ENCODE data around the gene MGAT4B. TPM values are rescaled to one million over a fixed set of nuclear protein-coding genes. Genes with fewer than 3 reads are reported as not detected.

MGAT4B gene
- total and polyA plus RNA-seq, 4 donors: 65.0 to 154 (median 82.4) TPM

- Histone ChIP-seq H3K36me3 (ENCODE audit: control insufficient read depth in 4 of 4, insufficient read depth in 4 of 4, low read length in 4 of 4) (peaks cover 10 to 42% (median 38%) of the 10 kb centered on the region in 4 donors), H3K27ac (ENCODE audit: low read depth in 1 of 2, low read length in 1 of 2) (no peak overlapping the region), H3K4me3 (no peak overlapping the region), H3K4me1 (ENCODE audit: control insufficient read depth in 5 of 5, insufficient read depth in 5 of 5, low read length in 5 of 5) (peaks cover 0 to 3% (median 0%) of the 10 kb centered on the region in 5 donors), H3K27me3 (ENCODE audit: control insufficient read depth in 3 of 3, insufficient read depth in 3 of 3, low read length in 2 of 3) (no peaks in the 10 kb centered on the region), H3K9ac (ENCODE audit: insufficient read depth in 1 of 2, low read length in 2 of 2) (no peak overlapping the region), H3K9me3 (ENCODE audit: control insufficient read depth in 4 of 4, insufficient read depth in 3 of 4, low read length in 3 of 4) (no peaks in the 10 kb centered on the region)
- no peak for DNase-seq
- 93 to 98% methylated on average over 10 of the region's 10 CpGs for WGBS, 2 donors
- TF ChIP-seq CTCF (IDR thresholded peaks at IDR 0.05; ENCODE audit: control extremely low read depth, extremely low read depth): no peak
- no peak for ATAC-seq (ENCODE audit: insufficient read depth, low FRiP score)
Observed at GRCh38 chr5:179777456-179777855, 29.2 kb downstream of the MGAT4B start.

- ATAC-seq (ENCODE audit: insufficient read depth, low FRiP score) (no peak), DNase-seq (no peak)
- TF ChIP-seq CTCF (IDR thresholded peaks at IDR 0.05; ENCODE audit: control extremely low read depth, extremely low read depth): no peak
- H3K9ac ChIP-seq (ENCODE audit: insufficient read depth in 1 of 2, low read length in 2 of 2): no peak overlapping the region
- H3K27me3 ChIP-seq (ENCODE audit: control insufficient read depth in 3 of 3, insufficient read depth in 3 of 3, low read length in 2 of 3): no peaks in the 10 kb centered on the region
- no peak overlapping the region for H3K4me3 ChIP-seq
- H3K9me3 ChIP-seq (ENCODE audit: control insufficient read depth in 4 of 4, insufficient read depth in 3 of 4, low read length in 3 of 4): no peaks in the 10 kb centered on the region
- H3K36me3 ChIP-seq (ENCODE audit: control insufficient read depth in 4 of 4, insufficient read depth in 4 of 4, low read length in 4 of 4): peaks cover 16 to 50% (median 43%) of the 10 kb centered on the region in 4 donors
- WGBS, 2 donors: 73 to 86% methylated on average over 11 of the region's 11 CpGs
- H3K4me1 ChIP-seq (ENCODE audit: control insufficient read depth in 5 of 5, insufficient read depth in 5 of 5, low read length in 5 of 5): peaks cover 0 to 3% (median 0%) of the 10 kb centered on the region in 5 donors
- H3K27ac ChIP-seq (ENCODE audit: low read depth in 1 of 2, low read length in 1 of 2): no peak overlapping the region
Observed at GRCh38 chr5:179776411-179776938, 30.2 kb downstream of the MGAT4B start.

GRCh38 chr5:179774442-179774841 is 32.2 kb downstream of the MGAT4B start:
- ATAC-seq (ENCODE audit: insufficient read depth, low FRiP score) (no peak), DNase-seq (no peak)
- no peaks in the 10 kb centered on the region for H3K9me3 ChIP-seq (ENCODE audit: control insufficient read depth in 4 of 4, insufficient read depth in 3 of 4, low read length in 3 of 4)
- no peaks in the 10 kb centered on the region for H3K27me3 ChIP-seq (ENCODE audit: control insufficient read depth in 3 of 3, insufficient read depth in 3 of 3, low read length in 2 of 3)
- H3K36me3 ChIP-seq (ENCODE audit: control insufficient read depth in 4 of 4, insufficient read depth in 4 of 4, low read length in 4 of 4): peaks cover 21 to 63% (median 49%) of the 10 kb centered on the region in 4 donors
- H3K4me1 ChIP-seq (ENCODE audit: control insufficient read depth in 5 of 5, insufficient read depth in 5 of 5, low read length in 5 of 5): peaks cover 0 to 3% (median 0%) of the 10 kb centered on the region in 5 donors
- H3K27ac ChIP-seq (ENCODE audit: low read depth in 1 of 2, low read length in 1 of 2): no peak overlapping the region
- no peak for TF ChIP-seq CTCF (IDR thresholded peaks at IDR 0.05; ENCODE audit: control extremely low read depth, extremely low read depth)
- 97% methylated on average over 12 of the region's 12 CpGs for WGBS, 2 donors
- no peak overlapping the region for H3K4me3 ChIP-seq
- H3K9ac ChIP-seq (ENCODE audit: insufficient read depth in 1 of 2, low read length in 2 of 2): no peak overlapping the region

GRCh38 chr5:179773686-179774040 is 33.0 kb downstream of the MGAT4B start:
- H3K36me3 ChIP-seq (ENCODE audit: control insufficient read depth in 4 of 4, insufficient read depth in 4 of 4, low read length in 4 of 4): peaks cover 21 to 67% (median 53%) of the 10 kb centered on the region in 4 donors
- no peak overlapping the region for H3K4me3 ChIP-seq
- no peak for ATAC-seq (ENCODE audit: insufficient read depth, low FRiP score)
- H3K27me3 ChIP-seq (ENCODE audit: control insufficient read depth in 3 of 3, insufficient read depth in 3 of 3, low read length in 2 of 3): no peaks in the 10 kb centered on the region
- no peaks in the 10 kb centered on the region for H3K9me3 ChIP-seq (ENCODE audit: control insufficient read depth in 4 of 4, insufficient read depth in 3 of 4, low read length in 3 of 4)
- H3K9ac ChIP-seq (ENCODE audit: insufficient read depth in 1 of 2, low read length in 2 of 2): no peak overlapping the region
- DNase-seq: no peak
- 96 to 97% methylated on average over 9 of the region's 9 CpGs for WGBS, 2 donors
- H3K4me1 ChIP-seq (ENCODE audit: control insufficient read depth in 5 of 5, insufficient read depth in 5 of 5, low read length in 5 of 5): peaks cover 0 to 3% (median 0%) of the 10 kb centered on the region in 5 donors
- TF ChIP-seq CTCF (IDR thresholded peaks at IDR 0.05; ENCODE audit: control extremely low read depth, extremely low read depth): no peak
- no peak overlapping the region for H3K27ac ChIP-seq (ENCODE audit: low read depth in 1 of 2, low read length in 1 of 2)

All from lung (tissue), 12 donors.